WTC11 (cell line): Measurements from ENCODE around the gene ZNF773. TPM values are rescaled to one million over a fixed set of nuclear protein-coding genes. Genes with fewer than 3 reads are reported as not detected.
"Not testable (repeated sequence)": the region's sequence is repeated elsewhere in the genome, so short reads cannot be mapped to it uniquely, and the experiment has no call there.

Experiments used
- ATAC-seq: fragments of 200-7000 bp; cut with Tn5 transposase; 2 replicates; pipeline ENCODE4 v1.10.0; 2021; ENCODE audit warnings: mild to moderate bottlenecking, moderate library complexity
- Bru-seq: library from RNA; stranded (reverse); fragments of 400-500 nt; gene quantifications from one replicate; lab custom pipeline; 2021; lab: Mats Ljungman, UMichigan
- CTCF ChIA-PET: fragments of 300-600 bp; sonication (Branson Sonifier 250); formaldehyde crosslinking; loops from one replicate; lab custom pipeline; 2021; ENCODE audit warnings: antibody characterized with exemption; lab: Charles Lee
- POLR2A ChIA-PET: fragments of 350-600 bp; sonication (Branson Sonifier 250); formaldehyde crosslinking; loops from one replicate; lab custom pipeline; 2021; ENCODE audit warnings: antibody characterized with exemption; lab: Charles Lee
- DNase-seq: peaks from one replicate; pipeline ENCODE4 v3.0.0; 2021; ENCODE audit warnings: low spot score
- H3K27ac Mint-ChIP-seq: 2 replicates; pipeline ENCODE4 v1.8.0; 2021; ENCODE audit warnings: mixed read lengths
- H3K27me3 Mint-ChIP-seq: 2 replicates; pipeline ENCODE4 v1.8.0; 2021; ENCODE audit warnings: low read depth, mild to moderate bottlenecking, moderate library complexity, mixed read lengths
- H3K36me3 Mint-ChIP-seq: 2 replicates; pipeline ENCODE4 v1.8.0; 2021; ENCODE audit warnings: mixed read lengths
- H3K4me1 Mint-ChIP-seq: 2 replicates; pipeline ENCODE4 v1.8.0; 2022; ENCODE audit warnings: mixed read lengths
- H3K4me3 Mint-ChIP-seq: 2 replicates; pipeline ENCODE4 v1.8.0; 2021; ENCODE audit warnings: mild to moderate bottlenecking, moderate library complexity, mixed read lengths
- H3K9me3 Mint-ChIP-seq: 2 replicates; pipeline ENCODE4 v1.8.0; 2021; ENCODE audit warnings: mixed read lengths
- ARID4B ChIP-seq: sonication (generic); formaldehyde crosslinking; IDR thresholded peaks from 2 replicates; pipeline ENCODE4 v1.8.0; 2023; ENCODE audit warnings: missing genetic modification reagents, mild to moderate bottlenecking, borderline replicate concordance
- E2F5 ChIP-seq: sonication (generic); formaldehyde crosslinking; IDR thresholded peaks from 2 replicates; pipeline ENCODE4 v1.8.1; 2022; ENCODE audit warnings: mild to moderate bottlenecking, moderate library complexity, missing genetic modification reagents
- ESRRA ChIP-seq: sonication (generic); formaldehyde crosslinking; IDR thresholded peaks from 2 replicates; pipeline ENCODE4 v1.8.1; 2022; ENCODE audit warnings: mild to moderate bottlenecking, missing genetic modification reagents, borderline replicate concordance
- FOXJ3 ChIP-seq: sonication (generic); formaldehyde crosslinking; IDR thresholded peaks from 2 replicates; pipeline ENCODE4 v1.9.0; 2021; ENCODE audit warnings: missing genetic modification reagents, mild to moderate bottlenecking, borderline replicate concordance
- FOXK1 ChIP-seq: sonication (generic); formaldehyde crosslinking; IDR thresholded peaks from 2 replicates; pipeline ENCODE4 v1.8.0; 2022; ENCODE audit warnings: mild to moderate bottlenecking, moderate library complexity, missing genetic modification reagents
- FOXP1 ChIP-seq: sonication (generic); formaldehyde crosslinking; IDR thresholded peaks from 2 replicates; pipeline ENCODE4 v1.8.0; 2022; ENCODE audit warnings: missing genetic modification reagents, mild to moderate bottlenecking, moderate library complexity, borderline replicate concordance
- GABPB1 ChIP-seq: sonication (generic); formaldehyde crosslinking; IDR thresholded peaks from 2 replicates; pipeline ENCODE4 v1.8.1; 2023; ENCODE audit warnings: mild to moderate bottlenecking, missing genetic modification reagents
- GTF2I ChIP-seq: fragments of 250-450 bp; sonication (Bioruptor Pico); conservative IDR thresholded peaks from 2 replicates; pipeline ENCODE4 v1.4.0; 2021; ENCODE audit warnings: mild to moderate bottlenecking
- HMGXB4 ChIP-seq: sonication (generic); formaldehyde crosslinking; IDR thresholded peaks from 2 replicates; pipeline ENCODE4 v1.8.1; 2023; ENCODE audit warnings: mild to moderate bottlenecking, moderate library complexity, missing genetic modification reagents
- JAZF1 ChIP-seq: fragments of 250-450 bp; sonication (Bioruptor Pico); IDR thresholded peaks from 2 replicates; pipeline ENCODE4 v1.9.0; 2021; ENCODE audit warnings: moderate library complexity, mild to moderate bottlenecking, inconsistent platforms
- MAX ChIP-seq: sonication (generic); formaldehyde crosslinking; IDR thresholded peaks from 2 replicates; pipeline ENCODE4 v1.8.0; 2022; ENCODE audit warnings: mild to moderate bottlenecking, missing genetic modification reagents
- NFYB ChIP-seq: sonication (generic); formaldehyde crosslinking; conservative IDR thresholded peaks from 2 replicates; pipeline ENCODE4 v1.8.0; 2022; ENCODE audit warnings: low read depth, missing genetic modification reagents
- OVOL2 ChIP-seq: fragments of 250-450 bp; sonication (Bioruptor Pico); IDR thresholded peaks from 2 replicates; pipeline ENCODE4 v1.9.0; 2021; ENCODE audit warnings: mild to moderate bottlenecking, borderline replicate concordance
- TEAD1 ChIP-seq: sonication (generic); formaldehyde crosslinking; IDR thresholded peaks from 2 replicates; pipeline ENCODE4 v1.8.0; 2022; ENCODE audit warnings: mild to moderate bottlenecking, missing genetic modification reagents
- USF1 ChIP-seq: sonication (generic); formaldehyde crosslinking; IDR thresholded peaks from 2 replicates; pipeline ENCODE4 v1.8.0; 2022; ENCODE audit warnings: mild to moderate bottlenecking, missing genetic modification reagents
- ZBTB21 ChIP-seq: sonication (generic); formaldehyde crosslinking; IDR thresholded peaks from 2 replicates; pipeline ENCODE4 v1.8.1; 2023; ENCODE audit warnings: mild to moderate bottlenecking, missing genetic modification reagents, borderline replicate concordance
- ZNF532 ChIP-seq: fragments of 250-450 bp; sonication (Bioruptor Pico); IDR thresholded peaks from 2 replicates; pipeline ENCODE4 v1.9.0; 2021; ENCODE audit warnings: mild to moderate bottlenecking, borderline replicate concordance
- ZSCAN18 ChIP-seq: fragments of 250-450 bp; sonication (Bioruptor Pico); IDR thresholded peaks from 2 replicates; pipeline ENCODE4 v2.1.2; 2022; ENCODE audit warnings: mild to moderate bottlenecking, moderate library complexity
- long read RNA-seq, 3 experiments: library from RNA in 1 of 3; library from capped mRNA in 1 of 3; library from polyadenylated mRNA in 1 of 3; unstranded in 2 of 3; stranded (forward) in 1 of 3; transcript quantifications; one replicate each; pipeline ENCODE4 v2.0.0, GENCODE V29; 2021
- total RNA-seq: library from RNA; stranded (reverse); gene quantifications from 3 replicates; pipeline ENCODE4 v1.2.3, GENCODE V29; 2021

ZNF773 gene
- total RNA-seq, result 6.3 to 8.6 TPM (median 6.8 TPM) in 3 replicates
- percentile 80 among the genes with signal in this experiment for Bru-seq, nascent RNA
- long read RNA-seq, experiment 1, partial matches to known transcripts, result 0 of 10 reads
- long read RNA-seq, experiment 1, other reads (novel, unspliced or antisense), result 4 of 10 reads
- long read RNA-seq, experiment 2, partial matches to known transcripts, result 0 of 4 reads
- long read RNA-seq, experiment 2, other reads (novel, unspliced or antisense), result 2 of 4 reads
- long read RNA-seq, experiment 3, transcript ZNF773-204 (4 exons, 2,019 nt), result major isoform, 7 of 9 reads
- long read RNA-seq, experiment 3, partial matches to known transcripts, result 0 of 9 reads
- long read RNA-seq, experiment 3, other reads (novel, unspliced or antisense), result 0 of 9 reads

GRCh38 chr19:57499680-57500395, at the start of gene ZNF773:
ZNF773 (plus strand) TSS chr19:57499938; CDS start chr19:57500081, 143 bp downstream.
- H3K27me3 Mint-ChIP-seq, H3K4me1 Mint-ChIP-seq, H3K27ac Mint-ChIP-seq: not testable (repeated sequence)
- CTCF ChIA-PET, result interaction anchor here (0.7 kb wide), 1 partner anchor 12 kb away, joined by 3 read pairs; the partner anchor contains the start of gene ZNF419
- peak within 1 kb of the TSS; percentile 89 for H3K4me3 Mint-ChIP-seq
- peaks cover 17% of the 10 kb centered on the region for H3K9me3 Mint-ChIP-seq
- ATAC-seq (peak; percentile 98), DNase-seq (peak; percentile 97)
- H3K36me3 Mint-ChIP-seq, result peaks cover 24% of the 10 kb centered on the region
- TF ChIP-seq NFYB (CRISPR knock-in tag) (peak; percentile 81), ZBTB21 (0 out of 2 replicates have a peak, but pooled peaks have one; percentile 43), HMGXB4 (CRISPR knock-in tag) (0 out of 2 replicates have a peak, but pooled peaks have one; percentile 34), TEAD1 (CRISPR knock-in tag) (0 out of 2 replicates have a peak, but pooled peaks have one; percentile 42), ARID4B (CRISPR knock-in tag) (peak; percentile 65; the same call in 1 of the 2 replicates), GABPB1 (CRISPR knock-in tag) (peak; percentile 71), FOXK1 (CRISPR knock-in tag) (peak; percentile 35; the same call in 1 of the 2 replicates), MAX (CRISPR knock-in tag) (peak; percentile 66)
- POLR2A ChIA-PET, result interaction anchor here (0.9 to 1.0 kb wide), 2 partner anchors 30 to 64 kb away, joined by 3 to 4 read pairs; no protein-coding TSS in a partner anchor

GRCh38 chr19:57452307-57452706, 47.4 kb upstream of the ZNF773 start:
- H3K9me3 Mint-ChIP-seq, result peaks cover 11% of the 10 kb centered on the region
- DNase-seq (no peak), ATAC-seq (no peak)
- CTCF ChIA-PET, result no interaction called here
- H3K27ac Mint-ChIP-seq, result no peak overlapping the region
- H3K4me1 Mint-ChIP-seq, result no peaks in the 10 kb centered on the region
- H3K36me3 Mint-ChIP-seq, result peaks cover 5% of the 10 kb centered on the region
- POLR2A ChIA-PET, result no interaction called here
- no peak overlapping the region for H3K4me3 Mint-ChIP-seq
- H3K27me3 Mint-ChIP-seq, result no peaks in the 10 kb centered on the region
- no peak for TF ChIP-seq ZNF532
- TF ChIP-seq ZSCAN18 (CRISPR knock-in tag), result no peak
- no peak for TF ChIP-seq USF1 (CRISPR knock-in tag)
- no peak for TF ChIP-seq TEAD1 (CRISPR knock-in tag)
- no peak for TF ChIP-seq E2F5 (CRISPR knock-in tag)
- TF ChIP-seq JAZF1 (CRISPR knock-in tag), result no peak
- no peak for TF ChIP-seq ESRRA (CRISPR knock-in tag)
- TF ChIP-seq GTF2I (CRISPR knock-in tag), result no peak
- no peak for TF ChIP-seq FOXP1 (CRISPR knock-in tag)
- no peak for TF ChIP-seq OVOL2
- TF ChIP-seq FOXJ3, result no peak
